ENCODE results near the gene HDAC4.

HDAC4 gene

DNA sequence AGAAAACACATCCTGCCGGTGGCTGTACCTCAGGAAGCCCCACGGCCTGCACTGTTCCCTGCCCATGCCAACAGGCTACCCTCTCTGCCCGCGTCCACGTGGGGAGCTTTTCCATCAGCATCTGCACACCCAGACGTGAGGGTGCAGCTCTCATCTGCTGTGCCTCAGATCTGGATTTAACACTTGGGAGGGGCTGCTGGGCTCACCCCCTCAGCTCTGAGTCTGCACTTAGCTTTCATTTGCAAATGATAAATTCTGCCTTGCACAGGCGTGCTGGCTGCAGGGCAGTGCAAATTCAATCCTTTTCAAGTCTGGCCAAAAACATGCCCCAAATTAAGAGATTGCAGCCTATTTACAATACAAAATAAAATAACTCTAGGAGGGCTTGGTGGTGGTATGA is 307.3 kb downstream of the HDAC4 start:
- no peak overlapping the region for H3K27ac ChIP-seq (ENCODE audit: low read depth, low read length, poor library complexity, severe bottlenecking)
- H3K27me3 ChIP-seq (ENCODE audit: insufficient read depth, low read length) = no peaks in the 10 kb centered on the region
- TF ChIP-seq, protein P1, sequence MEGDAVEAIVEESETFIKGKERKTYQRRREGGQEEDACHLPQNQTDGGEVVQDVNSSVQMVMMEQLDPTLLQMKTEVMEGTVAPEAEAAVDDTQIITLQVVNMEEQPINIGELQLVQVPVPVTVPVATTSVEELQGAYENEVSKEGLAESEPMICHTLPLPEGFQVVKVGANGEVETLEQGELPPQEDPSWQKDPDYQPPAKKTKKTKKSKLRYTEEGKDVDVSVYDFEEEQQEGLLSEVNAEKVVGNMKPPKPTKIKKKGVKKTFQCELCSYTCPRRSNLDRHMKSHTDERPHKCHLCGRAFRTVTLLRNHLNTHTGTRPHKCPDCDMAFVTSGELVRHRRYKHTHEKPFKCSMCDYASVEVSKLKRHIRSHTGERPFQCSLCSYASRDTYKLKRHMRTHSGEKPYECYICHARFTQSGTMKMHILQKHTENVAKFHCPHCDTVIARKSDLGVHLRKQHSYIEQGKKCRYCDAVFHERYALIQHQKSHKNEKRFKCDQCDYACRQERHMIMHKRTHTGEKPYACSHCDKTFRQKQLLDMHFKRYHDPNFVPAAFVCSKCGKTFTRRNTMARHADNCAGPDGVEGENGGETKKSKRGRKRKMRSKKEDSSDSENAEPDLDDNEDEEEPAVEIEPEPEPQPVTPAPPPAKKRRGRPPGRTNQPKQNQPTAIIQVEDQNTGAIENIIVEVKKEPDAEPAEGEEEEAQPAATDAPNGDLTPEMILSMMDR (IDR thresholded peaks at IDR 0.05; ENCODE audit: low read length) = no peak
- TF ChIP-seq EZH2 (IDR thresholded peaks at IDR 0.05; ENCODE audit: borderline replicate concordance, low read length) = no peak
- no peak overlapping the region for H3K9ac ChIP-seq (ENCODE audit: low read length)
- H4K20me1 ChIP-seq (ENCODE audit: insufficient read depth, low read length) = no peaks in the 10 kb centered on the region
- no peaks in the 10 kb centered on the region for H3K36me3 ChIP-seq (ENCODE audit: insufficient read depth, low read length)
- no peaks in the 10 kb centered on the region for H3K9me3 ChIP-seq (ENCODE audit: low read length)
- no peaks in the 10 kb centered on the region for H3K4me1 ChIP-seq (ENCODE audit: insufficient read depth, low read length, severe bottlenecking)
- H3K4me2 ChIP-seq (ENCODE audit: low read length) = no peak overlapping the region
- no peak overlapping the region for H3K4me3 ChIP-seq (ENCODE audit: low read depth, low read length, poor library complexity, severe bottlenecking)
- no peaks in the 10 kb centered on the region for H3K79me2 ChIP-seq (ENCODE audit: insufficient read depth, low read length)
- no peaks in the 10 kb centered on the region for H3K9me2 ChIP-seq (ENCODE audit: low read depth, low read length)
- H3F3A ChIP-seq (ENCODE audit: insufficient read depth, low read length) = no peaks in the 10 kb centered on the region
- H2AFZ ChIP-seq (ENCODE audit: low read length) = no peak overlapping the region

DNA sequence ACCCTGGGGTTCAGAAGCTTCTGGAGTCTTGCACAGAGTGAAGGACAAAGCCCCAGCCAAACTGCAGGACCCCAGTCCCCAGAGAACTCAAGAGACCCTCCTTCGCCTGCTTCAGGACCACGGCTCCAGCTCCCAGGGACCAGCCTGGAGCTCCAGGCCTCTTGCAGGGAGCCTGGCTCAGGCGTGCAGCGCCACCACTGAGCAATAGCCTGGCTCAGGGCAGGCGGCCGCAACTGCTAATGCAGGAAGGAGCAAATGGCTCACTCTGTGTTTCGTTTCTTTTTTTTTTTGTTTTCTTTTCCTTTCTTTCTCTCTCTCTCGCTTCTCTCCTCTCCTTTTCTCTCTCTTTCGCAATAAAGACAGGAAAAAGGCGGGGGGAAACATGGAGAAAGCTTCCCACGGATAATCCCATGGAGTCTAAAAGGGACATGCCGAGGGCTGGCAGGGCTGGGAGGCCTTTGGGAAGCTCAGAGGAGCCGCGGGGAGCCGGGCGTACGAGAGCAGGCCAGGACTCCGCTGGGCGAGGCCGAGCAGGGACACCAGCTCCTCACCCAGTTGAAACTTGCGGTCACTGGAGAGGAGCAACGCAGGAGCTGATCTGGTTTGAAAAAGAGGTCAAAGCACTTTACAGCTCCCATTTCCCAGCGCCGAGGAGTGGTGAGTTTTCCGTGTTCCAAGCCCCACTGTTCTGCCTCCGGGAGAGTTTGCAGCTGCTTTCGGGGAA is 308.1 kb downstream of the HDAC4 start:
- Histone ChIP-seq H3K4me2 (ENCODE audit: low read length) (no peak overlapping the region), H3K79me2 (ENCODE audit: insufficient read depth, low read length) (no peaks in the 10 kb centered on the region), H4K20me1 (ENCODE audit: insufficient read depth, low read length) (no peaks in the 10 kb centered on the region), H3K9ac (ENCODE audit: low read length) (no peak overlapping the region), H3K36me3 (ENCODE audit: insufficient read depth, low read length) (no peaks in the 10 kb centered on the region), H3K4me3 (ENCODE audit: low read depth, low read length, poor library complexity, severe bottlenecking) (no peak overlapping the region), H2AFZ (ENCODE audit: low read length) (no peak overlapping the region), H3K9me3 (ENCODE audit: low read length) (no peaks in the 10 kb centered on the region), H3K4me1 (ENCODE audit: insufficient read depth, low read length, severe bottlenecking) (no peaks in the 10 kb centered on the region), H3K9me2 (ENCODE audit: low read depth, low read length) (no peaks in the 10 kb centered on the region), H3F3A (ENCODE audit: insufficient read depth, low read length) (no peaks in the 10 kb centered on the region), H3K27ac (ENCODE audit: low read depth, low read length, poor library complexity, severe bottlenecking) (no peak overlapping the region), H3K27me3 (ENCODE audit: insufficient read depth, low read length) (no peaks in the 10 kb centered on the region)
- TF ChIP-seq EZH2 (IDR thresholded peaks at IDR 0.05; ENCODE audit: borderline replicate concordance, low read length) = no peak
- TF ChIP-seq, protein P1 (IDR thresholded peaks at IDR 0.05; ENCODE audit: low read length) = no peak

DNA sequence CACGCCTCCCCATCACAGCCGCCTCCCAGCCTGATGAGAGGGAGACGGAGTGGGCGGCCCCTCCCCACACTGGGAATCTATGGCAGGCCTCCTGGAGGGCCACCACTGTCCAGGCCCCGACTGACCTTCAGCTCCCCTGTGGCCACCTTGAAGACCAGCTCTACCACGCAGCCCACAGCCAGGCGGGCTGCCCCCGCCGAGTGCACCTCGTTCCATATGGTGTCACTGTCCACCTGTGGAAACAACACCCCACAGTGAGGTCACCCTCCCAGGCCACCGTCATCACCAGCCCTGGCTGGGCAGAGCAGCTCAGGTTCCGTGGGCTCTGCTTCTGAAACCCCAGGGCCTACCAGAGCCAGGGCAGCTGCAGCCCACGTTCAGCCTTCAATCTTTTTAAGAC is 310.9 kb downstream of the HDAC4 start:
- Histone ChIP-seq H3K9me3 (ENCODE audit: low read length) (no peaks in the 10 kb centered on the region), H3F3A (ENCODE audit: insufficient read depth, low read length) (no peaks in the 10 kb centered on the region), H3K36me3 (ENCODE audit: insufficient read depth, low read length) (no peaks in the 10 kb centered on the region), H3K4me1 (ENCODE audit: insufficient read depth, low read length, severe bottlenecking) (no peaks in the 10 kb centered on the region), H3K27me3 (ENCODE audit: insufficient read depth, low read length) (no peaks in the 10 kb centered on the region), H3K9me2 (ENCODE audit: low read depth, low read length) (no peaks in the 10 kb centered on the region), H3K4me3 (ENCODE audit: low read depth, low read length, poor library complexity, severe bottlenecking) (no peak overlapping the region), H3K4me2 (ENCODE audit: low read length) (no peak overlapping the region), H3K79me2 (ENCODE audit: insufficient read depth, low read length) (no peaks in the 10 kb centered on the region), H3K27ac (ENCODE audit: low read depth, low read length, poor library complexity, severe bottlenecking) (no peak overlapping the region), H4K20me1 (ENCODE audit: insufficient read depth, low read length) (no peaks in the 10 kb centered on the region), H3K9ac (ENCODE audit: low read length) (no peak overlapping the region), H2AFZ (ENCODE audit: low read length) (no peak overlapping the region)
- TF ChIP-seq EZH2 (IDR thresholded peaks at IDR 0.05; ENCODE audit: borderline replicate concordance, low read length) = no peak
- TF ChIP-seq, protein P1 (IDR thresholded peaks at IDR 0.05; ENCODE audit: low read length) = no peak
